RKO (cell line): ENCODE results near the gene CCDC157.

Source experiments
- DNase-seq: peaks from one replicate; pipeline ENCODE4 v3.0.0-alpha.2; 2016; ENCODE audit warnings: low spot score

Gene CCDC157

DNA sequence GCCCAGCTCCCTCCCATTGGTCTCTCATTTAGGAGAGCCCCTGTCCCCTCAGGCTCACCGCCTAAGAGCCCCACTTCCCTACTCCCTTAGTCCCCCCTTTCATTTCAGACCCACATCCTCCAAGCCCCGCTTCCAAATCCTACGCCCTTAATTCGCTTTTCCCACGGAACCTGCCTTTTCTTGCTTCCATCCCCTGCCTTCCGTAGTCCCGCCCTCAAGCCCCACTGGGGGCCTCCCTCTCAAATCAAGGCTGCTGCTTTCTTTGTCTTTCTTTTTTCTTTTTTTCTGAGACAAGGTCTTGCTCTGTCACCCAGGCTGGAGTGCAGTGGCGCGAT is 396 bp downstream of the CCDC157 start:
- no peak for DNase-seq

DNA sequence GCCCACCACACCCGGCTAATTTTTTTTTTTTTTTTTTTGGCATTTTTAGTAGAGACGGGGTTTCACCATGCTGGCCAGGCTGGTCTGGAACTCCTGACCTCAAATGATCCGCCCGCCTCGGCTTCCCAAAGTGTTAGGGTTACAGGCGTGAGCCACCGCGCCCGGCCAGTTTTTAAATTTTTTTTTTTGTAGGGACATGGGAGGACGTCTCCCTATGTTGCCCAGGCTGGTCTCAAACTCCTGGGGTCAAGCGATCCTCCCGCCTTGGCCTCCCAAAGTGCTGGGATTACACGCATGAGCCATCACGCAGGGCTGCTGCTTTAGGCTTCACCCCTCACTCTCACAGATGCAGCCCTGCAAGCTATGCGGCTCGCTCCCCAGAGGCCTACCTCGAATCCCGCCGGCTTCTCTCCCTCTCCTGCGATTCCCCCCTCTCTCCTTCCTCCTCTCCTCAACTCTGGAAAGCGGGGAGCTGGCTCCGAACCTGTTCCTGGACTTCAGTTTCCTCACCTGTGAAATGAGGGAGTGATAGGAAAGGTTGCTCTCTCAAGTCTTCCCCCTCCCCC is 926 bp downstream of the CCDC157 start:
- no peak for DNase-seq

DNA sequence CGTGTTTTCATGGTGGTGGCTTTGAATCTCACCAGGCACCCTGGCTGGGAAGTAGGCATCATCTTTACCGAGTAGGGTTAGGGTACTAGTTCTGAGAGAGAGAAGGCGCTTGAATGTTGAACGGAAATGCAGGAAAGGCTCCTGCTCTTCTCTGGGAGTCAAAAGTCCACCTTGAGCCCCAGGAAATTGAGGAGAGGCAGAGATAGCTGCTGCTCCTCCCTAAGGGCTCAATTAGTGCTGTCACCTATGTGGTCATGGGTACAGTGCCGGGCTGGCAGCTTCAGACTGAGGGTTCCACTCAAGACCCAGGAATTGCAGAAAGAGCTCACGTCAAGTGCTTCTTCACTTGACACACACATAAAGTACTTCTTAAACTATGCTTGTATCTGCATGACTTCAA is 1.7 kb downstream of the CCDC157 start:
- no peak for DNase-seq

DNA sequence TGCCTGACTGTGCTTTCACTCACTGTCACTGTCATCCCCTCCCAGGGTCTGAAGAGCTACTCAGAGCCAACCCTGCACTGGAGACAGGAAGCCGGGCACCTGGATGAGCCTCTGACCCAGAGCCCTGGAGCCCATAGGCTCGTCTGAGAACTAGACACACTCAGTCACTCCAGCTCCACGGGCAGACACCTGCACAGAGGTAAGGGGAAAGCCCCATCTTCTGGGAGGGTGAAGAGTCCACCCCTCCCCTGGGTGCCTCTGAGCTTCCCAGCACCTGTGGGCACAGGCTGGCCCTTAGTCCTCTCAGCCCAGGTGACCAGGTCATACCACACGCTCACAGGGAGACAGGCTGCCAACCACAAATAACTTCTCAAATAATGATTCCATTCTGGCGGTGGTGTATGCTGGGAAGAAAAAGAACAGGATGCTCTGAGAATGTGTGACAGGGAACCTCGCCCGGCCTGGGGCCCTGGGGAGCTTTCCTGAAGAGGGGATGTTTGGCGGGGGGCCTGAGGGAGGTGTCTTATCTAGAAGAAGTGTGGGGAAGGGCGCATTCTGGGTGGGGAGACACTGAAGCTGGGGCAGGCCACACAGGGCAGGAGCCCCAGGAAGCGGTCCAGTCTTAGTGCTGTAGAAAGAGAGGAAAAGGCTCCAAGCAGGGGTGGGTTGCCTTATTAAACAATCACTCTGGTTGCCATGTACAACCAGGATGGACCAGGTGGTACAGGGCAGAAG is 5.3 kb downstream of the CCDC157 start:
- no peak for DNase-seq

DNA sequence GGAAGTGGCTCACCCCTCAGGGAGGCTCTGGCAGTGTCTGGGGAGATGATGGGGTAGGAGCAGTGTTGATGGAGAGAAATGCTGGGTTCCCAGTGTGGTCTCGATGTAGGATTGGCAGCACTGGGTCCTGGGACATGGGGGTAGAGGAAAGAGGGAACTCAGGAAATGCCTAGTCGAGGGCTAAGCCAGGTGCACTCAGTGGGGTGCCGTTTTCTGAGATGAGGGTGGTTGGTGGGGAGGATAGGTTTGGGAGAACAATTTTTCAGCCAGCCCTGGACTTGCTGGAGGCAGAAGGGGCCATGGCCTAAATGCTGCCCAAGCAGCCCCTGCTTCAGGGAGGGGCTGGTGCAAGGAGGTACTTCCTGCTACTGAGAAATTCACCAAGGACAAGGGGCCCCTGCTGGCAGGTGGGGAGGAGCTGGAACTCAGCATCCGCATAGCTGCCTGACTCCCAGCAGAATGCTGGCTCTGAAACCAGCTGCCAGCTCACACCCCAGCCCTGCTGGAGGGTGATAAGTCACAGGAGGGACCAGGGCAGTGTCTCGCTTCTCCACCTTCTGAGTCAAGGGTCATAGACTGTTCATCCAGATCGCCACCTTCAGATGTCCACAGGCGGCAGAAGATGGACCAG is 6.0 kb downstream of the CCDC157 start:
- no peak for DNase-seq

DNA sequence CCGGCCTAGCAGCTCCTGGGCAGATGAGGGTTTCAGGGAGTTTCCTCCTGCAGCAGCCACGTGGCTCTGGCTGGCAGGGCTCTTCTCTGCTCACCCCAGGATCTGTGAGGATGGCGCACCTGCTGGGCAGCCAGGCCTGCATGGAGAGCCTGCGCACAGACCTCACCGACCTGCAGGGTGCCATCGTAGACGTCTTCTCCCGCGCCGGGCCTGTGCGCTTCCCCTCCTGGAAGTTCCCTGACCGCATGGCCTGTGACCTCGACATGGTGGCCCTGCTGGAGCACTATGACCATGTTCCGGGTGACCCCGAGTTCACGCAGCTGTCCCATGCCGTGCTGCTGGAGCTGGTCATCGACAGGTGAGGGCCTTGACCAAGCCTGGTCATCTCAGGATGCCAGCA is 9.1 kb downstream of the CCDC157 start:
- DNase-seq: no peak

DNA sequence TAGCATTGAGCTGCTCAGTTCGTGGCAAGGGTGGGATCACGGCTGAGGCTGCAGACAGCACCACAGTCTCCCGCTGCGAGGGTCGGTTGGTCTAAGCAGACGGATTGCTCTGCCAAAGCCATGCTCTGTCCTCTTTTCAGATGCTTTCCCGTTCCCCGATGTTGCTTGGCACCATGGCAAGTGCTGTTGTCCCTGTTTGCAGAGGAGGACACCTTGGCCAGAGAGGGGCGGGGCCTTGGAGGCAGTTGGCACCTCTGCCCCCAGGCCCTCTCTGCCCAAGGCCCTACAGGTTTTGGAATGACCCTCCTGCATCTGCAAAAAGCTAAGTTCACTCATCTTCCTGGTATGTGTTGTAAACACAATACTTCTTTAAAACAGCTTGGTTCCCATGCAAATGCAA is 11.6 kb downstream of the CCDC157 start:
- no peak for DNase-seq

DNA sequence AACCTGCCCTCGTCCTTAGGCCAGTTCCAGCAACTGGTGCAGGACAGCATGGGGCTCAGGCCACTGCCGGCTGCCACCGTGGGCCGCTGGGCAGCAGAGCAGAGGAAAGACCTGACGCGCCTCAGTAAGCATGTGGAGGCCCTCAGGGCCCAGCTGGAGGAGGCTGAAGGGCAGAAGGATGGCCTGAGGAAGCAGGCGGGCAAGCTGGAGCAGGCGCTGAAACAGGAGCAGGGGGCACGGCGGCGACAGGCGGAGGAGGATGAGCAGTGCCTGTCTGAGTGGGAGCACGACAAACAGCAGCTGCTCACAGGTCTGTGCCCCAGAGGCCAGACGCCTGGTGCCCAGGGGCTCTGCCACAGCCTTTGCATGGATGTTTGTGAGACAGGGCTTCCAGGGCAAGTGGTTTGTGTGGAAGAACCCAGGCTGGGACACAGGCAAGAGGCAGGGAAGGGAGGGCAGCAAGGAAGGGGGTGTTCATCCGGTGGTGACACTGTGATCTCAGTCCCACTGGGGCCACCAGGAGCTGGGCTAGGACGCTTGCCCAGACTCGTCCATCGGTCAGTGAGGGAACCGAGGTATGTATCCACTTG is 13.9 kb downstream of the CCDC157 start:
- no peak for DNase-seq

DNA sequence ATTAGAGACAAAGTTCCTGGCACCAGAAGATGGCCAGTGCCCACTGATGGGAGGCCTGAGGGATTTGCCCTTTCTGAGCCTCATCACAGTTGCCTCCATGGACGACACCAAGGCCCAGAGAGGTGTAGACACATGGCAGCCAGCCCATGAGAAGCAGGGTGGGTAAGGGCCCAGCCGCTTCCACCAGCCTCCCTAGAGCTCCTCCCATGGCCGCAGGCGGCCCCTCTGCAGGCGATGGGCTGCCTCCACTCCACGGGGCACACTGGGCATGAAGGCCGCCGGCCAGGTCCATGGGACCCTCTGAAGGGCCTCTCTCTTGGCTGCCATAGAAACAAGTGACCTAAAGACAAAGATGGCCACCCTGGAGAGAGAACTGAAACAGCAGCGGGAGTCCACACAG is 14.5 kb downstream of the CCDC157 start:
- no peak for DNase-seq

DNA sequence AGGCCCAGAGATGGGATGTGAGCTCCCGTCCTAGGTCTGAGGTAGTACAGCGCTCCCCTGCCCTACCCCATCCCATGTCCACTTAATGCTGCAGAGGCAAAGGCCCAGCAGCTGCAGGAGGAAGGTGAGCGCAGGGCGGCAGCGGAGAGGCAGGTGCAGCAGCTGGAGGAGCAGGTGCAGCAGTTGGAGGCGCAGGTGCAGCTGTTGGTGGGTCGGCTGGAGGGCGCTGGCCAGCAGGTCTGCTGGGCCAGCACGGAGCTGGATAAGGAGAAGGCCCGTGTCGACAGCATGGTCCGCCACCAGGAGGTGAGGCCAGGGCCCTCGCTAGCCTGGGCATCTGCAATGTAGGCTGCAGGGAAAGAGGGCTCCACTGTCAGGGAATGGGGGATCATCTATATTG is 15.2 kb downstream of the CCDC157 start:
- no peak for DNase-seq

DNA sequence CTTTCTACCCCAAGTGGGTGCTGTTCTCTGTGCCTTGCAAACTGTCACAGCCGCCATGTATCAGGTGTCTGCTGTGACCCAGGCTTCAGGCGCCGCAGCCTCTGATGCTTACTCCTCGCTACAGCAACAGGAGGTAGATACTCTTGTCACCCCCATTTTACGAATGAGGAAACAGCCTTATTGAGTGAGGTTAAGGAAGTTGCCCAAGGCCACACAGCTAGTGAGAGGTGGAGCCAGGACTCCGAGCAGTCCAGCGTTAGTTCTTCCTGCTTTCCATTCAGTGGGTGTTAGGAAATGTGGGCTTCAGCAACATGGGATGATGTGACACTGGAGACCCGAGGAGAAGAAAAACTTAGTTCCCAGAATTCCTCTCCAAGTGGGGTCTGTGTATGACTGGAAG is 16.1 kb downstream of the CCDC157 start:
- no peak for DNase-seq

DNA sequence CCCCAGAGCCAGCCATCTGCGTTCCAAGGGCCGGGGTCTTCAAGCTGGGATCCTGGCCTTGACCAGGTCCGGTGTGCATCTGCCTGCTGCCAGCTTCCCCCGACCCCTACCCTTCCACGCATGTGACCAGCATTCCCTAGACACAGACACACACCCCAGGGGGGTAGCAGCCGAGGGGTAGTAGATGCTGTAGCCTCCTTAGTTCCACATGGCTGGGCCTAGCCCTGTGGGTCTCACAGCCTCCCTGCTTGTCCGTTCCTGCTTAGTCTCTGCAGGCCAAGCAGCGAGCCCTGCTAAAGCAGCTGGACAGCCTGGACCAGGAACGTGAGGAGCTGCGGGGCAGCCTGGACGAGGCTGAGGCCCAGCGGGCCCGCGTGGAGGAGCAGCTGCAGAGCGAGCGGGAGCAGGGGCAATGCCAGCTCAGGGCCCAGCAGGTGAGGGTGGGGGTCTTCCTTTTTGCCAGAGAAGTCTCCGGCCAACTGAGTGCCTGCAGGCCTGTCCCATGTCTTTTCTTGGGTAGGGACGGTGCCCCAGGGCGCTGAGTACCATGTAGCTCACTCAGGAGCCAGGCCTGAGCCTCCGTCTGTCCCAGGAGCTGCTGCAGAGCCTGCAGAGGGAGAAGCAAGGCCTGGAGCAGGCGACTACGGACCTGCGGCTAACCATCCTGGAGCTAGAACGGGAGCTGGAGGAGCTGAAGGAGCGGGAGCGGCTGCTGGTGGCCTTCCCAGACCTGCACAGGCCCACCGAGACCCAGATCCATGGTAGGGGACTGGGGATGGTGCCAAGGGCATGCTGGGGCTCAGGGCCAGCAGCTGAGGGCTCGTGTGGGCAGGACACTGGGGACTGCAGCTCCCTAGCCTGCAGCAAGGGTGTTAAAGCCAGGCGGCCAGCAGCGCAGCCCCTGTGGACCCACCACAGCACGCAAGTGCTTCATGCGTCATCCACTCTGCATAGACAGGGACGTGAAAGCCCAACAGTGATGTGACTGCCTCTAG is 16.8 kb downstream of the CCDC157 start:
- no peak for DNase-seq

DNA sequence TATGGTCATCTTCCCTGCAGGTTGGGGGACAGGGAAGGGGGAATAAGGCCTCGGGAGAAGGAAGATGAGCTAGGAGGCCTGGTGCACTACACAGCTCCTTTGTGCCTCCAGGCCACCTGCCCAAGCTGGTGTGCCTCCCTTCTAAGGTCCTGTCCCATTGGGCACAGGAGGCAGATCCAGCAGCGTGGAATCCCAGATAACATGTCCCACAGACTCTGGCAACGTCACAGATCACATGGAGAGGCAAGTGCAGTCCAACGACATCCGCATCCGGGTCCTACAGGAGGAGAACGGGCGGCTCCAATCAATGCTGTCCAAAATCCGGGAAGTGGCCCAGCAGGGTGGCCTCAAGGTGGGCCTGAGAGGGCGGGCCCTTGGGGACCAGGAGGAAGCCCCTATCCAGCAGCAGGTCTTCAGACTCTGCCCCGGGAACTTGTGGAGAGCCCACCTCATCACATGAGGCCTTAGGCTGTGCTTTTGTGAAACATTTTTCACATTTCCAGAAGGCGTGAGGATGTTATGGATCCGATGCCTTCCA is 18.6 kb downstream of the CCDC157 start:
- DNase-seq: no peak

DNA sequence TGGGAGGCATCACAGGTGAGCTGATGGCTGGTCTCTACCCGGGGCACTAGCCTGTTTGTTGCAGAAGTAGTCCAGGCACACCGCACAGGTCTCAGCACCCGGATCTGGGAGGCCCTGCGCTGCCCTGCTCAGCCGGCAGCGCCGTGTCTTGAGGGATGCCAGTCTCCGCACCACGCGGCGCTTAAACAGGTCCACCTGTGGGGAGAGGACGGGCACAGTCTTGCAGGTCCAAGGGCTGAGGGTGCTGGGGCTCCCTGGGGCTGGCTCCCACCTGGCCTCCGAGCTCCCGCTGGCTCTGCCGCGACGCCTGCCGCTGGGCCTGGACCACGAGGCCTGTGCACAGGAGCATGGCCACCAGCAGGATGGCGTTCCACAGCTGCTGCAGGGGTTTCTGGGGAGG is 23.2 kb downstream of the CCDC157 start:
- DNase-seq: no peak

DNA sequence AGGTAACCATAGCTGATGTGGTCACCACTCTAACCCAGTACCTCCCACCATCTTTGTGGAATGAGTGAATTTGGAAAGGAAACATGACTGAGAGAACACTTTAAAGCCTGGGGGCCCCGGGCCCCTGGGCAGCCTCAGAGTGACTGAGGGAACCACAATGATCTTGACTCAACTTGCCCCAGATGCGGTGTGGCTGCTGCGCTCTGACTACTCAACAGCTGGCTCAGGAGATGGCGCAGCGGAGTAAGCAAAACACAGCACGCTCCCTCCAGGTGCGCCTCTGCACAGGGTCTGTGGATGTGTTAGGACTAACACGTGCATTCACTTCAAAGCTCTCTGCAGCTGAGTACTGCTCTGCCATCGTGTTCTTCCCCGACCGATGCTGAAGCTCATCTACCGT is 24.5 kb downstream of the CCDC157 start:
- DNase-seq: no peak

DNA sequence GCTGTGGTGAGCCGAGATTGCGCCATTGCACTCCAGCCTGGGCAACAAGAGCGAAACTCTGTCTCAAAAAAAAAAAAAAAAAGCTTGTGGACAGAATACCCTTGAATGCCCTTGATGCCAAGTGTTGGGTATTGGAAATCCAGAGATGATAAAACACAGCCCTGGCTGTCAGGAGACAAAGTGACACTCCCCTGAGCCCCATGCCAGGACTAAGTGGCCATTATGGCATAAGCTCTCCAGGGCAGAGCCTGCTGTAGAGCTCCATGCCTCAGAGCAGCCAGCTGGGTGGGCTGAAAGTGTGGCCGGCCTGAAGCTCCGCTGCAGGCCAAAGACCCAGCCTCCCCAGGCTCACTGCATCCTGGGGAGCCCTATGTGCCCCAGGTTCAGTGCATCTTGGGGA is 25.5 kb downstream of the CCDC157 start:
- DNase-seq: no peak

DNA sequence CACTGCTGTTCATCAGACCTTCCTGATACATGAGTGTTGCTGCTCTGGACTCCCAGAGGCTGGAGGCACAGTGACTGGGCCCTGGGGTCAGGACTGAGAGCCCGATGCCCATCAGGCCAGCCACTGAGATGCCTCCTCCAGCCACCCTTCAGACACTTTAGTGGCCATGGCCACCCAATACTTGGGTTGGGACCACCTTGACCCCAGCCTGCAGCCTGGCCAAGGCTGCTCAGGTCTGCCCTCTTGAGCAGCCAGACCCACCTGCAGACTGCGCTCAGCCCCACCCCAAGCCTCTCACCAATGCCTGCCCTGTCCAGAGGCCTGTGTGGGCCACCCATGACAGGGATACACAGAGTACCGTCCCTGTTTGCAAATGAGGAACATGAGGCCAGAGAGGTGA is 26.3 kb downstream of the CCDC157 start:
- DNase-seq: no peak

DNA sequence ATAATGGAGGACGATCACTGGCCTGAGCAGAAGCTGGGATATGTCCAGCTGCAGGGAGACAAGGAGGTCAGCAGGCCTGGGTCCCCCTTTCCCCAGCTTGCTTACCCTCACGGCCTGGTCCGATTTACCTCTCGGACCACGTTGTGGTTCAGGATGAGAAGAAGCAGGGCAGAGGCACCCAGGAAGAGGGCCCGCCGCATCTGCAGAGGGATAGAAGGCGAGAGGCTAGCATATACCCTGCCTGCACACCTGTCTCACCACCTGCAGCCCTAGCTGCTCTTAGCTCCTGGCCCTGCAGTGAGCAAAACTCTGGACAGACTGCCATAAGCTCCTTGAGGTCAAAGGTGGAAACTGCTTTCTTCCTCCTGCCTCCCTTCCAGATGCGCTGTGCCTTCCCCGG is 29.1 kb downstream of the CCDC157 start:
- DNase-seq: no peak

DNA sequence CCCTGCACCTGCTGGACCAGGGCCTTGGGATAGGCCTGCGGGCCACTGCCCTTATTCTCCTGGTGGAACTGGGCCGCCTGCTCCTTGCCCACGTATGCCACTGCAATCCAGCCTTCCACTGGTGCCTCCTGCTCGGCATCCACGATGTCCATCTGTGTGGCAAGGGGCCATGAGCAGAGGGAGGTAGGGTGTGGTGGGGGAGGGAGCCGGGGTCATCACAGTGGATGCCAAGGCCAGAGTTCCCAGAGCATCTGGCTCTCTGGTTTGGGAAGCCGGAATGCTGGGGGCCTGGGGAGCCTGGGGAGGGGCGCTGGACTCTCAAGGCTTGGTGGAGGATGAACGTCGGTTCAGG is 29.8 kb downstream of the CCDC157 start:
- DNase-seq: no peak

DNA sequence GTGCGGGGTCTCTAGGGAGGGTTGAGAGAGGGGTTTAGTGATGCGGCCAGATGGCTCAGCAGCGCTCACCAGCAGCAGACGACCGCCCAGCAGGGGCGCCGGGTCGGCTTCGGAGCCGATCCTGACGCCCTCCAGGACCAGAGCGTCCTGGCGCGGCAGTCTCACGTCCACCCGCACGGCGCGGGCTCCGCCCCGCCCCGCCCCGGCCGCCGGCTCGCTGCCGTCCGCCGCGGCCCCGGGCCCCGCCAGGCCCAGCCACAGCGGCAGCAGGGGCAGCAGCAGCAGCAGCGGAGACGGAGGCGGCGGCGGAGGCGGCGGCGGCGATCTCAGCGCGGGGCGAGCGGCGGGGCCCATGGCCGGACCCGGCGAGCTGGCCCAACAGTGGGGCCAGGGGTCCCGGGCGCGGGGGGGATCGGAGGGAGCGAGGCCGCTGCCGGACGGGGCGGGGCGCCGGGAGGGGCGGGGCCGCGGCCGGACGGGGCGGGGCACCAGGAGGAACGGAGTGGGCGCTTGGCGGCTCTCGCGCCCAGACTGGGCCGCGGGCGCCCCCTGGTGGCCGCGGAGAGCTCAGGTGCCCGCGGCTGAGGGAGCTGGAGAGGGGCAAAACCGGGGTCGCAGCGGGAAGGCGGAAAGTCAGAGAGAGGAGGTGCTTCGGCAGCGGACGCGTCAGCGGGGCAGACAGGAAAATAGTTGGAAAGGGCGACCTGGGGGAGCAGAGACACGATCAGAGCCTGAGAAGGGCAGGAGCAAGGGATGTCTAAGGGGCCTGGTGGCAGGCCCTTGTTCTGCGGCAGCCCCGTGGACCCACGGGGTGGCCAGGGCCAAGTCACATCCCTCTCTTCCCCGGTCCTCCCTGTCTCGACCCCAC is 30.4 kb downstream of the CCDC157 start, which contains the start of gene RNF215:
Gene RNF215 (minus strand): TSS at position 452 of the 868 bp plus-strand sequence. CDS start 98 bp downstream, at position 354.
- DNase-seq: peak; percentile 77
